Parathyroid adenoma (tissue), 2 donors: ENCODE measurements around the gene ESRRG.

Experiments used
- H2AFZ ChIP-seq: fragments of 300-600 bp; sonication (generic); one replicate; pipeline ENCODE4 v1.7.0; 2017; ENCODE audit warnings: antibody characterized with exemption, mild to moderate bottlenecking
- H3K27ac ChIP-seq: fragments of 300-600 bp; sonication (generic); one replicate; pipeline ENCODE4 v1.7.0; 2017
- H3K27me3 ChIP-seq: fragments of 300-600 bp; sonication (generic); one replicate; pipeline ENCODE4 v1.7.0; 2017; ENCODE audit warnings: low read length; ENCODE audit not compliant: control insufficient read depth, insufficient read depth
- H3K36me3 ChIP-seq: fragments of 300-600 bp; sonication (generic); one replicate; pipeline ENCODE4 v1.7.0; 2017; ENCODE audit warnings: low read length; ENCODE audit not compliant: control insufficient read depth, insufficient read depth
- H3K4me1 ChIP-seq: fragments of 300-600 bp; sonication (generic); one replicate; pipeline ENCODE4 v1.7.0; 2017; ENCODE audit warnings: control low read depth
- H3K4me2 ChIP-seq: fragments of 300-600 bp; sonication (generic); one replicate; pipeline ENCODE4 v1.7.0; 2017; ENCODE audit warnings: low read length
- H3K4me3 ChIP-seq: fragments of 300-600 bp; sonication (generic); one replicate; pipeline ENCODE4 v1.7.0; 2017; ENCODE audit warnings: low read depth, low read length
- H3K79me2 ChIP-seq: fragments of 300-600 bp; sonication (generic); one replicate; pipeline ENCODE4 v1.7.0; 2017; ENCODE audit warnings: control low read depth
- H3K9ac ChIP-seq: fragments of 300-600 bp; sonication (generic); one replicate; pipeline ENCODE4 v1.7.0; 2017; ENCODE audit warnings: mild to moderate bottlenecking
- H3K9me3 ChIP-seq: fragments of 300-600 bp; sonication (generic); one replicate; pipeline ENCODE4 v1.7.0; 2017; ENCODE audit warnings: low read length; ENCODE audit not compliant: control insufficient read depth
- TF ChIP-seq, protein P1 (sequence below): fragments of 300-600 bp; sonication (generic); IDR thresholded peaks from one replicate; pipeline ENCODE4 v1.7.0; 2017; ENCODE audit warnings: antibody characterized with exemption, mild to moderate bottlenecking
- donor health status: primary hyperparathyroidism.

ESRRG gene

GRCh38 chr1:216742625-216743024, 19.4 kb upstream of the ESRRG start:
- Histone ChIP-seq H3K4me3 (no peak overlapping the region), H3K27me3 (no peaks in the 10 kb centered on the region), H3K9ac (no peak overlapping the region), H3K36me3 (no peaks in the 10 kb centered on the region), H3K4me2 (no peak overlapping the region), H3K27ac (no peak overlapping the region), H3K9me3 (no peaks in the 10 kb centered on the region), H3K79me2 (peaks cover 6% of the 10 kb centered on the region), H2AFZ (no peak overlapping the region), H3K4me1 (no peaks in the 10 kb centered on the region)
- TF ChIP-seq, protein P1, sequence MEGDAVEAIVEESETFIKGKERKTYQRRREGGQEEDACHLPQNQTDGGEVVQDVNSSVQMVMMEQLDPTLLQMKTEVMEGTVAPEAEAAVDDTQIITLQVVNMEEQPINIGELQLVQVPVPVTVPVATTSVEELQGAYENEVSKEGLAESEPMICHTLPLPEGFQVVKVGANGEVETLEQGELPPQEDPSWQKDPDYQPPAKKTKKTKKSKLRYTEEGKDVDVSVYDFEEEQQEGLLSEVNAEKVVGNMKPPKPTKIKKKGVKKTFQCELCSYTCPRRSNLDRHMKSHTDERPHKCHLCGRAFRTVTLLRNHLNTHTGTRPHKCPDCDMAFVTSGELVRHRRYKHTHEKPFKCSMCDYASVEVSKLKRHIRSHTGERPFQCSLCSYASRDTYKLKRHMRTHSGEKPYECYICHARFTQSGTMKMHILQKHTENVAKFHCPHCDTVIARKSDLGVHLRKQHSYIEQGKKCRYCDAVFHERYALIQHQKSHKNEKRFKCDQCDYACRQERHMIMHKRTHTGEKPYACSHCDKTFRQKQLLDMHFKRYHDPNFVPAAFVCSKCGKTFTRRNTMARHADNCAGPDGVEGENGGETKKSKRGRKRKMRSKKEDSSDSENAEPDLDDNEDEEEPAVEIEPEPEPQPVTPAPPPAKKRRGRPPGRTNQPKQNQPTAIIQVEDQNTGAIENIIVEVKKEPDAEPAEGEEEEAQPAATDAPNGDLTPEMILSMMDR: no peak

GRCh38 chr1:216740331-216740730, 17.1 kb upstream of the ESRRG start:
- Histone ChIP-seq H3K79me2 (peaks cover 6% of the 10 kb centered on the region), H2AFZ (no peak overlapping the region), H3K27ac (no peak overlapping the region), H3K9me3 (no peaks in the 10 kb centered on the region), H3K4me2 (no peak overlapping the region), H3K36me3 (no peaks in the 10 kb centered on the region), H3K4me3 (no peak overlapping the region), H3K4me1 (no peaks in the 10 kb centered on the region), H3K27me3 (no peaks in the 10 kb centered on the region), H3K9ac (no peak overlapping the region)
- TF ChIP-seq, protein P1: no peak

DNA sequence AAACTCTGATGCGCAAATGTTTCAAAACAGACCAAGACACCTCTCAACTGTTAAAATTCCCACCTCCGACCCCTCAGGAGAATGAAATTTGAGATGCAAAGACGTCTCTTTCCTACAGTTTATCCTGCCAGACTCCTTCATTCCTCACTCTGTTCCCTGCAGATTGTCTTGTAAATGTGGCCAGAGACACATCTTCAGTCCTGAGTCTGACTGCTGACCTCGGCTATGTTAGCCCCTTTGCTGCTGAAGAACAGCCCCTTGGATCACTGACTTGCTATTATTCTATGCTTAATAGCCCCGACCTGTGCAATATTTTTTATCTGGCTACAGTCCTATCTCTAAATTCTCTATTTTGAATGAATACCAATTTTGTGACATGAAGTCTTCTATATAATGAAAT, 16.6 kb upstream of the ESRRG start:
- Histone ChIP-seq H3K27me3 (no peaks in the 10 kb centered on the region), H3K9ac (no peak overlapping the region), H3K4me3 (no peak overlapping the region), H3K36me3 (no peaks in the 10 kb centered on the region), H3K27ac (no peak overlapping the region), H3K4me1 (no peaks in the 10 kb centered on the region), H3K9me3 (no peaks in the 10 kb centered on the region), H3K4me2 (no peak overlapping the region), H3K79me2 (peaks cover 6% of the 10 kb centered on the region), H2AFZ (no peak overlapping the region)
- TF ChIP-seq, protein P1: no peak

DNA sequence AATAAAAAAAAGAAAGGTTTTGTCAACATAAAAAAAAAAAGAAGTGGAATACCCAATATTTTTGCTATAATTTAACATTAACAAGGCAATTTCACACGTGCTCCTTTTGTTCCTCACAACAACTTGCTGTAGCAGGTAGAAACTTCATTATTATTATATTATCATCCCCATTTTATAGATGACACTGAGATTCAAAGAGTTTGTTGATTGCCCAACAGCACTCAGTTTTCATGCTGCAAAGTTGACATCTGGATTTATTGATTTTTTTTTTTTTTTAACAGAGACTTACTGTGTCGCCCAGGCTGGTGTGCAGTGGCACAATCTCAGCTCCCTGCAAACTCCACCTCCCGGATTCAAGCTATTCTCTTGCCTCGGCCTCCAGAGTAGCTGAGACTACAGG, 8.9 kb upstream of the ESRRG start:
- H3K4me1 ChIP-seq: no peaks in the 10 kb centered on the region
- H3K79me2 ChIP-seq: no peaks in the 10 kb centered on the region
- H3K4me2 ChIP-seq: no peak overlapping the region
- H3K27ac ChIP-seq: no peak overlapping the region
- no peaks in the 10 kb centered on the region for H3K36me3 ChIP-seq
- H3K9ac ChIP-seq: no peak overlapping the region
- TF ChIP-seq, protein P1: no peak
- no peaks in the 10 kb centered on the region for H3K27me3 ChIP-seq
- H3K4me3 ChIP-seq: no peak overlapping the region
- no peaks in the 10 kb centered on the region for H3K9me3 ChIP-seq
- H2AFZ ChIP-seq: no peak overlapping the region

GRCh38 chr1:216731562-216731961, 8.3 kb upstream of the ESRRG start:
- H3K4me3 ChIP-seq: no peak overlapping the region
- H3K27me3 ChIP-seq: no peaks in the 10 kb centered on the region
- no peak overlapping the region for H3K4me2 ChIP-seq
- H3K79me2 ChIP-seq: no peaks in the 10 kb centered on the region
- H3K9ac ChIP-seq: no peak overlapping the region
- TF ChIP-seq, protein P1: no peak
- H3K36me3 ChIP-seq: no peaks in the 10 kb centered on the region
- no peak overlapping the region for H2AFZ ChIP-seq
- H3K4me1 ChIP-seq: no peaks in the 10 kb centered on the region
- H3K27ac ChIP-seq: no peak overlapping the region
- no peaks in the 10 kb centered on the region for H3K9me3 ChIP-seq
